Measurements from ENCODE around the gene TWIST2.

The TWIST2 gene

DNA sequence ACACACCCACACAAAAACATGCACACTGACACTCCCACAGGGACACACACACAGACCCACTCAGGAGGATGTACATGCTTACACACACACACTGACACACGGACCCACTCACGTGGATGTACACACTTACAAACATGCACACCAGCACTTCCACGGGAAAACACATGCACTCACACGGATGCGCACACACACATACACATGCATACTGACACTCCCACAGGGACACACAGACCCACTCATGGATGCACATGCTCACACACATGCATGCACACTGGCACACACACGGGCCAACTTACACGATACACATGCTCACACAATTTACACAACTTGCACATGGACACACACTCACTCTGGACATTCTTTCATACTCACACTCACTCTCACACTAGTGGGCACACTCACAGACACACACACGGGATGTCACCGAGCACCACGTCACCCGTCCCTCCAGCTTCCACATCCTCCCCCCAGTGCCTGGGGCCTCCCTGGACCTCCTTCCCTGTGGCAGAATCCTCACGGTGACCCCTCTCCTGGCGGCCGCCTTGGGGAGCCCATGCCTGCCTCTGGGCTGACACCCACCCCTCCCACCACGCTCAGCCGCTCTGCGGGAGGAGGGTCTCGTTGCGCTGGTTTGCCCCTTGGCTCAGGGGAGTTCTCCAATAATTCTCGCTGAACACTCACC, 58.5 kb downstream of the TWIST2 start:
- Histone ChIP-seq H3K27me3 (ENCODE audit: control insufficient read depth, insufficient read depth, low read length) (no peaks in the 10 kb centered on the region), H3K4me1 (ENCODE audit: control insufficient read depth, insufficient read depth, low read length) (peaks cover 7% of the 10 kb centered on the region; the same call in 1 of the 2 replicates), H3K9ac (ENCODE audit: low read length) (no peak overlapping the region), H3K36me3 (ENCODE audit: control insufficient read depth, insufficient read depth, low read length) (no peaks in the 10 kb centered on the region), H3K27ac (ENCODE audit: low read depth, low read length) (no peak overlapping the region), H3K4me3 (ENCODE audit: low read depth, low read length) (no peak overlapping the region), H3K9me3 (ENCODE audit: control insufficient read depth, insufficient read depth, low read depth, low read length) (no peaks in the 10 kb centered on the region; the same call in 1 of the 2 replicates)

DNA sequence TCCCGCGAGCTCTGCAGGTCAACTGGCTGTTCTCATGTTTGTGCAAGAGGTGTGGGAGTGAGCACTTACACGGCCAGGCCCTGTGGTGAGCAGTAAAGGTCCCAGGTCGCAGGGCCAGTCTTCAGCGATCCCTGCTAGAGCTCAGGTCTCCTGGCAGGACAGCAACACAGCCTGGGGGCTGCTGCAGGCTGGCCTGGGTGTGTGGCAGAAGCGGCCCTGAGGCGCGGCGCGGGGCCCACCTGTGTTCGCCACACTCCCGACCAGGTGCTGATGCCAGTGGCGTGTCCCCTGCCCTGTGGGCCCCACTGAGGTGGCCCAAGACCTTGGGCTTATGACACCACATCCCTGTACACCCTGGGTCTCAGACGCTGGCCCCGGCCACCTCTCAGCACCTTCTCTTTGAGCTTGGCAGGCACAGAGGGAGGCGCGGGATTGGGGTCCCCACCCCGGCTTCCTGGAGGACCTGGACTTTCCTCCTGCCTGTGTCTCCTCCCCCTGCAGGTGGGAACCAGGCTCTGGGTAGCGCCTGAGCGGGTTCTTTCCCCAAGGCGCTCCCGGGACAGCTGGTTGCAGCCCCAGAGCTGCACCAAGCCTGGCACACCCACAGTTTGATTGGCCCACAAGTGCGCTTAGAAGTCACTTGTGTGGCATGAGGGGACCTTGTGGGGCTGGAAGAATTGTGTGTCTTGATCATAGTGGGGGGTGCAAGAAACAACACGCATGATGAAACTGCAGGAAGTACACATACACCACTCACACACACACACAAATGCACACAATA, 59.2 kb downstream of the TWIST2 start:
- H3K4me1 ChIP-seq (ENCODE audit: control insufficient read depth, insufficient read depth, low read length): peaks cover 12% of the 10 kb centered on the region; the same call in 1 of the 2 replicates
- H3K36me3 ChIP-seq (ENCODE audit: control insufficient read depth, insufficient read depth, low read length): no peaks in the 10 kb centered on the region

DNA sequence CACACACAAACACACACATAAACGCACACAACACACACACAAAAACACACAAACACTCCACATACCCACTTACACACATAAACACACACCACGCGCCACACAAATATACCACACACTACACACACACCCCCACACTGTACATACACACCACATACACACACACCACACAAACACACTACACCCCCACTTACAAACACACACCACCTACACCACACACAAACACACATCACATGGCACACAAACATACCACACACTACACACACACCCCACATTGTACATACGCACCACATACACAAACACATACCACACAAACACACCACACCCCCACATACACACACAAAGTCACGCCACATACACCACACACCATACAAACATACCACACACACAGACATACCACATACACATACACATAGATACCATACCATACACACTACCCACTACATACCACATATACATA, 59.9 kb downstream of the TWIST2 start:
- Histone ChIP-seq H3K27me3 (ENCODE audit: control insufficient read depth, insufficient read depth, low read length) (no peaks in the 10 kb centered on the region), H3K9ac (ENCODE audit: low read length) (no peak overlapping the region), H3K27ac (ENCODE audit: low read depth, low read length) (no peak overlapping the region), H3K4me3 (ENCODE audit: low read depth, low read length) (no peak overlapping the region), H3K4me1 (ENCODE audit: control insufficient read depth, insufficient read depth, low read length) (peaks cover 12% of the 10 kb centered on the region; the same call in 1 of the 2 replicates), H3K9me3 (ENCODE audit: control insufficient read depth, insufficient read depth, low read depth, low read length) (no peaks in the 10 kb centered on the region; the same call in 1 of the 2 replicates), H3K36me3 (ENCODE audit: control insufficient read depth, insufficient read depth, low read length) (no peaks in the 10 kb centered on the region)

More for the DNA sequence above, 59.2 kb downstream of the TWIST2 start:
- Histone ChIP-seq H3K4me3 (ENCODE audit: low read depth, low read length) (no peak overlapping the region), H3K27me3 (ENCODE audit: control insufficient read depth, insufficient read depth, low read length) (no peaks in the 10 kb centered on the region), H3K9me3 (ENCODE audit: control insufficient read depth, insufficient read depth, low read depth, low read length) (no peaks in the 10 kb centered on the region; the same call in 1 of the 2 replicates), H3K27ac (ENCODE audit: low read depth, low read length) (no peak overlapping the region), H3K9ac (ENCODE audit: low read length) (no peak overlapping the region)

DNA sequence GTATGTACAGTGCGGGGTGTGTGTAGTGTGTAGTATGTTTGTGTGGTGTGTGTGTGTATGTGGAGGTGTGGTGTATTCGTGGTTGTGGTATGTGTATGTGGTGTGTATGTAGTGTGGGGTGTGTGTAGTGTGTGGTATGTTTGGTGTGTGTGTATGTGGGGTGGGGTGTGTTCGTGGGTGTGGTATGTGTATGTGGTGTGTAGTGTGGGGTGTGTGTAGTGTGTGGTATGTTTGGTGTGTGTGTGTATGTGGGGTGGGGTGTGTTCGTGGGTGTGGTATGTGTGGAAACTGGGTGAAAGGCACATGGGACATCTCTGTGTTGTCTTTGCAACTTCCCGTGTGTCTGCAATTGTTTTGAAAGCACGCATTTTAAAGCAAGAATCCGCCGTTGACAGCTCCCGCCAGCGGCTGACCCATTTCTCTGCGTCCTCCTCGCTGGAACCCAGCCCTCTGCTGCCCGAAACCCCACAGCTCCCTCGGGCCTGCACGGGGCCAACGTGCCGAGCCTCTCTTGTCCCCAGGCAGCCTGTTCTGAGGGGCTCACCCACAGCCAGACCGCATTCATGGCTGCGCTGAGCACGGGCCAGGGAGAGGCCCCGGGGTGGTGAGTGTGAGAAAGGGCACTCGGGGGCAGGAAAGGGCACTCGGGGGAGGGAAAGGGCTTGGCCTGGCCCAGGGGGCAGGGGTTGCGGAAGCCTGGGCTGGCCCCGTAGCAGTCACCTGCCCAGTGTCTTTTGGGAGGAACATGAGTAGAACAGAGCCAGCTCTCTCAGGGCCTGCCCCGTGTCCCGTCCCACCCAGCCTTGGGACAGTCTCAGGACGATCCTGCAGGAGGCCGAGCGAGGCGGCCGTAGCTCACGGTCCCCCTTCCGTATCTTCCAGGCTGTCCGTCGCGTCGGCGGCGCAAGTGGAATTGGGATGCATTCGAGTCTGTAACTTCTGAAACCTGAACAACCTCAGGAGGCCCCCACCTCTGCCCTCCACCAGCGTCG, 61.4 kb downstream of the TWIST2 start:
- Histone ChIP-seq H3K36me3 (ENCODE audit: control insufficient read depth, insufficient read depth, low read length) (no peaks in the 10 kb centered on the region), H3K27me3 (ENCODE audit: control insufficient read depth, insufficient read depth, low read length) (no peaks in the 10 kb centered on the region), H3K9ac (ENCODE audit: low read length) (no peak overlapping the region), H3K4me3 (ENCODE audit: low read depth, low read length) (no peak overlapping the region), H3K27ac (ENCODE audit: low read depth, low read length) (no peak overlapping the region), H3K4me1 (ENCODE audit: control insufficient read depth, insufficient read depth, low read length) (peaks cover 12% of the 10 kb centered on the region; the same call in 1 of the 2 replicates), H3K9me3 (ENCODE audit: control insufficient read depth, insufficient read depth, low read depth, low read length) (no peaks in the 10 kb centered on the region; the same call in 1 of the 2 replicates)

- Histone ChIP-seq H3K9me3 (ENCODE audit: control insufficient read depth, insufficient read depth, low read depth, low read length) (peaks cover 7% of the 10 kb centered on the region), H3K4me1 (ENCODE audit: control insufficient read depth, insufficient read depth, low read length) (peaks cover 12% of the 10 kb centered on the region; the same call in 1 of the 2 replicates), H3K9ac (ENCODE audit: low read length) (no peak overlapping the region), H3K4me3 (ENCODE audit: low read depth, low read length) (no peak overlapping the region), H3K36me3 (ENCODE audit: control insufficient read depth, insufficient read depth, low read length) (no peaks in the 10 kb centered on the region), H3K27ac (ENCODE audit: low read depth, low read length) (no peak overlapping the region), H3K27me3 (ENCODE audit: control insufficient read depth, insufficient read depth, low read length) (no peaks in the 10 kb centered on the region)
Observed at GRCh38 chr2:238910751-238911351, 63.0 kb downstream of the TWIST2 start.

DNA sequence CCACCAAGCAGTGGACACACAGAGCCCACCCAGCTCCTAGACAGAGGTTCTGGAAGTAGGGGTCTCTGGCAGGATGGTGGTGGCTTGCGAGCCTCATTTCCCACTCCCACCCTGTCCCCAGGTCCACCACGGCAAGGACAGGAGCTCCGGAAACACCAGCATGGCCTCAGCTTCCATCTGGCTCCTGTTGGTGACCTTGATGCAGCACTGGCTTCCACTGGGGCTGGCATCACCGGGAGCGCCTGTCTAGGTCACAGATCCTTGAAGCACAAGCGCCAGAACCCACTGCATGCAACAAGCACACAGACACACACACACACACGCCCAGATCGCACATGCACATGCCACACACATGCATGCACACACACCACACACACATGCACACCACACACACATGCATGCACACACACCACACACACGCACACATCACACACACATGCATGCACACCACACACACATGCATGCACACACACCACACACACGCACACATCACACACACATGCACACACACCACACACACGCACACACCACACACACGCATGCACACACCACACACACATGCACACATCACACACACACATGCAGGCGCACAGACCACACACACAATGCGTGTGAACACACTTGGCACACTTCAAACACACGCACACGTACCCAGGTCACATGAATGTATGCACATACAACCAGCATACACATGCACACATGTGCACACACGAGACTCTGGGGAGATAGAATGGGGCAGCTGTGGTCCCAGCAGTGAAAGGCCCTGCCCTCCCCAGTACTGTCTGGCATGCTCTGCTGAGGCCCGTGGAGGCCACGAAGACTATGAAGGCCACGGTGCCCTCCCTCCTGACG, 63.7 kb downstream of the TWIST2 start:
- H3K4me3 ChIP-seq (ENCODE audit: low read depth, low read length): no peak overlapping the region
- no peaks in the 10 kb centered on the region for H3K36me3 ChIP-seq (ENCODE audit: control insufficient read depth, insufficient read depth, low read length)
- H3K4me1 ChIP-seq (ENCODE audit: control insufficient read depth, insufficient read depth, low read length): peaks cover 12% of the 10 kb centered on the region; the same call in 1 of the 2 replicates
- H3K9me3 ChIP-seq (ENCODE audit: control insufficient read depth, insufficient read depth, low read depth, low read length): peaks cover 7% of the 10 kb centered on the region
- no peaks in the 10 kb centered on the region for H3K27me3 ChIP-seq (ENCODE audit: control insufficient read depth, insufficient read depth, low read length)
- H3K27ac ChIP-seq (ENCODE audit: low read depth, low read length): no peak overlapping the region
- no peak overlapping the region for H3K9ac ChIP-seq (ENCODE audit: low read length)

GRCh38 chr2:238912228-238912915, 64.5 kb downstream of the TWIST2 start:
- Histone ChIP-seq H3K4me3 (ENCODE audit: low read depth, low read length) (no peak overlapping the region), H3K9ac (ENCODE audit: low read length) (no peak overlapping the region), H3K36me3 (ENCODE audit: control insufficient read depth, insufficient read depth, low read length) (no peaks in the 10 kb centered on the region), H3K9me3 (ENCODE audit: control insufficient read depth, insufficient read depth, low read depth, low read length) (peaks cover 7% of the 10 kb centered on the region), H3K4me1 (ENCODE audit: control insufficient read depth, insufficient read depth, low read length) (peaks cover 12% of the 10 kb centered on the region; the same call in 1 of the 2 replicates), H3K27ac (ENCODE audit: low read depth, low read length) (no peak overlapping the region), H3K27me3 (ENCODE audit: control insufficient read depth, insufficient read depth, low read length) (no peaks in the 10 kb centered on the region)

DNA sequence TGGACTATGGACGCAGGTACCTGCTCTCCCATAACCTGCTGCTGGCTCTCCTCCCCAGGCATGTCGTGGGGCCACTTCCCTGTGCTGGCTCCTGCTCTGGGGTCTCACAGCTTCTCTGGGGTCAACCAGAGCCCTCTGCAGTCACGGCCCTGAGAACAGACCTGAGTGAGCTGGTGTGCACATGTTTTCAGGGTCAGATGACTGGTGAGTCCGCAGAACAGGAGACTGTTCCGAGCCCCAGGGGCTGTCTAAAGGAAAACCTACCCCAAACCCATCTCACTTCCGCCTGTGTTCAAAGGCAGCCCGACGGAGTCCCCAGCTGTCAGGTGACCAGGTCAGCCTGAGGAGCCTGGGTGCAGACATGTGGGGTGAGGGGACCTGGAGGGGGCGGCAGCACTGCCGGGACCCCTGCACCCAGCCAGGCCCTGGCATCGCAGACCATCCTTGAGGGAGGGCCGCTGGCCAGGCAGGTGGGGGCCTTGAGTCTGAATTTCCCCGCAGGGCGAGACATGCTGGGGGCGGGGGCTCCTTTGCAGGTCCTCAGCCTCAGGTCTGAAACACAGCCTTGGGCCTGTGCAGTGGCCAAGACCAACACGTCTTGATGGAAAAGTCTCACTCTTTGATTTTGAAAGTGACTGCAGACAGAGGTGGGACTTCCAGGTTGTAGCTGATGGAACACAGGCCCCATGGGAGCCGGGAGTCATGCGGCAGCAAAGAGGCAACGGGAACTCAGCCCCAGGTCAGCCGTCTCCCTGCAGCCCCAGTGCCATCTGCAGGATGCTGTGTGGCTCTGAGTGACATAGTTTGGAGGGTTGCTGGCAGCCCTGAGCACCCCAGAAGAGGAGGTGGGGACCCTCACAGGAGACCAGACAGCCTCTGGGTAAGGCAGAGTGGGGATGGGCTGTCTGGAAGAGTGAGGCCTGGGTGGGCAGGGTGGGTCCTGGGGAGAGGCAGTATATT, 65.3 kb downstream of the TWIST2 start:
- Histone ChIP-seq H3K4me1 (ENCODE audit: control insufficient read depth, insufficient read depth, low read length) (peaks cover 12% of the 10 kb centered on the region; the same call in 1 of the 2 replicates), H3K36me3 (ENCODE audit: control insufficient read depth, insufficient read depth, low read length) (no peaks in the 10 kb centered on the region), H3K27ac (ENCODE audit: low read depth, low read length) (no peak overlapping the region), H3K9me3 (ENCODE audit: control insufficient read depth, insufficient read depth, low read depth, low read length) (peaks cover 7% of the 10 kb centered on the region), H3K9ac (ENCODE audit: low read length) (no peak overlapping the region), H3K4me3 (ENCODE audit: low read depth, low read length) (no peak overlapping the region), H3K27me3 (ENCODE audit: control insufficient read depth, insufficient read depth, low read length) (no peaks in the 10 kb centered on the region)

Measured in HUES6 (cell line).